HG03108 (cell line): ENCODE results near the gene HHIPL2.
"Not testable (repeated sequence)": the region's sequence is repeated elsewhere in the genome, so short reads cannot be mapped to it uniquely, and the experiment has no call there.

Source experiments
- ATAC-seq: cut with Tn5 transposase; IDR thresholded peaks from one replicate; pipeline ENCODE4 v1.9.1; 2021; ENCODE audit warnings: moderate library complexity; ENCODE audit not compliant: unreplicated experiment

The HHIPL2 gene

GRCh38 chr1:222543817-222544216, 4.1 kb downstream of the HHIPL2 start:
- ATAC-seq = no peak

GRCh38 chr1:222540598-222540995, 7.3 kb downstream of the HHIPL2 start:
- no peak for ATAC-seq

DNA sequence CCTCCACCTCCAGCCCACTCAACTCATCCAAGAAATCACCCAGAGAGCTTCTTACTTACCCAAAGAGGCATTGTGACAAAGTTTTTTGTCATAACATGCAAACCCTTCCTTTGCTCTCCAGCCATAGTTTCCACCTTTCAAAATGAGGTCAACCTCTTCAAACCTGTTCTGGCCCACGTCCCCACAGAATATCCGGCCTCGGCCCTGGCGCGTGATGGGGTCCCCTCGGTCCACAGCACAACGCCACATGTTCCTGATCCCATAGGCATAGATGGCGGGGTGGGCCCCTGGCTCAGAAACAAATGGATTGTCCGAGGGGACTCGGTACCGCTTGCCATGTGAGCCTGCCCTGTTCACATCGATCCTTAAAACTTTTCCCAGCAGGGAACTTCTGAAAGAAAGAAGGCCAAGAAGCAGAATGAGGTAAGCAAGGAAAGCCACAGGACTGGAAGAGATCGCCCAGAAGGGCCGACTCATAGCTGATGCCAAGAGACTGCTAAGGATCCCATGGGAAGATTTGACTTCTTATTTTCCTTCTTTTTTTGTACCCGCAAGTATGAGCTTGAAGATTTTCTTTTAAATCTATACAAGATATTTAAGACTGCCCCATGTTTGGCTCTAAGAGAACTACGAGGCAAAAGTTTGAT, 7.8 kb downstream of the HHIPL2 start:
- ATAC-seq = no peak

- no peak for ATAC-seq
Measured at GRCh38 chr1:222535455-222535854, 12.4 kb downstream of the HHIPL2 start.

GRCh38 chr1:222530852-222531251, 17.1 kb downstream of the HHIPL2 start:
- ATAC-seq = no peak

GRCh38 chr1:222529916-222530315, 18.0 kb downstream of the HHIPL2 start:
- ATAC-seq = no peak

DNA sequence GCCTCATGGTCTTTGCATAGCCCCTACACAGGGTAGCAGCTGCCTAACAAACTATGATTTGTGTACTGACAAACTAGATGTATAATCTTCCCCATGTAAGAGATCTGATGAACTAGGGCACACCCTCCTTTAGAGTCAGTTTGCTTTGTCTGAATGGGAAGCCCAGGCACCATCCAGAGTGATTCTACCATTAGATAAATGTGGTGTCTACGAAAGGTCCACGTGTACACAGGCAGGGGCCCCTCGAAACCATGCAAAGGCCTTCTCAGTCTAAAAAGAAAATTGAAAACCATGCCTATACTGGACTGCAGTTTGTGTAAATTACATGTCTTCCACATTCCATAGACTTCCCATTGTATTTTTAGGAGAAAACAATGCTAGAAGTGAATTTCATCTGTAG, 18.7 kb downstream of the HHIPL2 start:
- ATAC-seq = no peak

- ATAC-seq = no peak
Measured at GRCh38 chr1:222525951-222526350, 22.0 kb downstream of the HHIPL2 start.

GRCh38 chr1:222523852-222524251, 24.1 kb downstream of the HHIPL2 start:
- ATAC-seq = no peak

DNA sequence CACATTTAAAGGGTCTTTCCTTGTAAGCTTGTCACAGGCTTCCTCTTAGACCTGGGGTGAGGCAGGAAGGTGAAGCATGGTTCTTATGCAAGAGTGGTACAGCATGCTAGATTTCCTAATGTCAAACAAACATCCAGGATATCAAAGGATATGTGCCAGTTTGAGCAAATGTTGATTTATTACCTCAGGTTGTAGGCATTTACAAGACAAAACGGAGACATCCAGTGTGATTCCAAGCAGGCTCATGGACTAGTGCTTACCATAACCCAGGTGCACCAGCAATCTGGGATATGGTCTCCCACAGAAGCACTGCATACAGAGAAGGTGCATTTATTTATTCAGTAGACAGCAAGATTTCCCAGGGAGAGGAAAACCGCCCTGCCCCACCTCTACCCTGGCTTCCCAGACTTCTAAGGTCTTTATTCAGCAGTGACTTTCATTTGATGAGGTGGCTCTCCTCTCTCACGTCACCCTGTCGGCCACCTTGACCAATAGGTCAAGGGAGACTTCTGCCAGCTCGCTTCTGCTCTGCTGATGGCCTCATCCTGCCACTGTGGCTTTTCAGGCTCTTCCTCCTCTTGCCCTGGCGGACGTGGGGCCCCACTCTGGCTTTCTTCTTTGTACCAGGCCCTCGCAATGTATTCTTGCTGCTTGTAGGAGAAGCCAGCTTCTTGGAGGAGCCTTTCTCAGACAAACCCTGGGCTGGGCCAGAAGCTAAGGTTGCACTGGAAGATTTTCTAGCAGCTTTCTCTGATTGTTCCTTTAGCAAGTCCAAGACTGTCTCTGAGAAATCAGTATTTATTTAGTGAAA, 25.6 kb downstream of the HHIPL2 start:
- no peak for ATAC-seq

GRCh38 chr1:222521299-222522104, 26.4 kb downstream of the HHIPL2 start:
- no peak for ATAC-seq

- not testable (repeated sequence) for ATAC-seq
Measured at GRCh38 chr1:222489496-222489895, 58.4 kb downstream of the HHIPL2 start.

GRCh38 chr1:222487774-222488173, 60.1 kb downstream of the HHIPL2 start:
- not testable (repeated sequence) for ATAC-seq

DNA sequence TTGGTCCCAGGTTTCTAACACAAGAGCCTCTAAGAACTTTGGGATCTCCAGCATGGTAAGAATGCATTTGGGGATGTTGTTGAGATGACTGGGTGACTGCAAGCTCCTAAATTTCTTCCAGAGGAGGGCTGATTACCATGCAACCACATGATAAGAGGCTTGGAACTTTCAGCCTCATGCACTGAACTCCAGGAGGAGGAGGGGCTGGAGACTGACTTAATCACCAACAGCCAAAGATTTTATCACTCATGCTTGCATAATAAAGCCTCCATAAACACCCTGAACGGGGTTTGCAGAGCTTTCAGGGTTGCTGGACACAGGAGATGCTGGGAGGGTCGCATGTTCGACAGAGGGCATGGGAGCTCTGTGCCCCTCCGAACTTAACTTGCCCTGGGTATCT, 63.9 kb downstream of the HHIPL2 start:
- ATAC-seq = not testable (repeated sequence)

DNA sequence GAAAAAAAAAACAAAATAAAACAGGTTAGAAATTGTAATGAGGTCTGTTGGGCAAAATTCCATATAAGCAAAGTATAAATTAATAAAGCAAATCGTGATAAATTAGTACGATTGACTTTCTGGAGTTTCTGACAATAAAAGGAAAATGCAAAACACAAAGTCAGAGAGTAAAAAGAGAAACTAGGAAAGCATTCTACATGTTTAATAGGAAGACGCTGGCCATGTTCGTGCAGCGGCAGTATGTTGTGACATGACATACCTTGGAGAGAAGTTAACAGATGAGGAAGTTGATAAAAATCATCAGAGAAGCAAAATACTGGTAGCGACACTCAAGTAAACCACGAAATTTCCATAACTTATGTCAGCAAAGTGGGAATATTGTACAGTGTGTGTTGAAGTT, 68.3 kb downstream of the HHIPL2 start:
- not testable (repeated sequence) for ATAC-seq

DNA sequence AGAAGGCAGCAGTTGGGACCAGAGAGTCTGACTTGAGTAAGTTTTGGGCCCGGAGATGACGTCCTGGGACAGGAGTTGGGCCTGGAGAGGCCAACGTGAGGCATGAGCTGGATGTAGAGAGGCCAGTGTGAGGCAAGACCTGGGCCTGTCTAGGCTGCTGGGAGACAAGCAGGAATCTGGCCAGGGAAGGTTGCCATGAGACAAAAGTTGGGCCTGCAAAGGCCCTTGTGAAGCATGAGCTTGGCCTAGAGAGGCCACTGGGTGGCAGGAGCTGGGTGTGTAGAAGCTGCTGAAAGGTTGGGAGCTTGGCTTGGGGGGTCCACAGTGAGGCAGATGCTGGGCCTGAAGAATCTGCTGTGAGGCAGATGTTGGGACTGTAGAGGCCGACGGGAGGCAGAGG, 71.5 kb downstream of the HHIPL2 start:
- not testable (repeated sequence) for ATAC-seq

DNA sequence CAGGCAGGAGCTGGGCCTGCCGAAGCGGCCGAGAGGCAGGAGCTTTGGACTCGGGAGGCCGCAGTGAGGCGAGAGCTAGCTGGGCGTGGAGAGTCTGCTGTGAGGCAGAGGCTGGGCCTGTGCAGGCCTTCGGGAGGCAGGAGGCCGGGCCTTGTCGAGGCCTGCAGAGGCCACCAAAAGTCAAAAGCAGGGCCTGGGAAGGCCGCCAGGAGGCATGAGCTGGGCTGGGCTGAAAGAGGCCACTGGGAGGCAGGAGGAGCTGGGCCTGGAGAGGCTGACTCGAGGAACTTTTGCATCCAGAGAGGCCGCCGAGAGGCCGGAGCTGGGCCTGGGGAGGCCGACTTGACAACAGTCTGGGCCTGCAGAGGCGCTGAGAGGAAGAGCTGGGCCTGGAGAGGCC, 74.2 kb downstream of the HHIPL2 start:
- ATAC-seq = not testable (repeated sequence)

- ATAC-seq = not testable (repeated sequence)
Measured at GRCh38 chr1:222472776-222473540, 74.9 kb downstream of the HHIPL2 start.
